ENCODE data around the gene ZNF142.
A peak's percentile ranks its signal among the peaks of the same experiment; 100 is the strongest.
"Not testable (repeated sequence)": the region's sequence is repeated elsewhere in the genome, so short reads cannot be mapped to it uniquely, and the experiment has no call there.

Gene ZNF142, protein sequence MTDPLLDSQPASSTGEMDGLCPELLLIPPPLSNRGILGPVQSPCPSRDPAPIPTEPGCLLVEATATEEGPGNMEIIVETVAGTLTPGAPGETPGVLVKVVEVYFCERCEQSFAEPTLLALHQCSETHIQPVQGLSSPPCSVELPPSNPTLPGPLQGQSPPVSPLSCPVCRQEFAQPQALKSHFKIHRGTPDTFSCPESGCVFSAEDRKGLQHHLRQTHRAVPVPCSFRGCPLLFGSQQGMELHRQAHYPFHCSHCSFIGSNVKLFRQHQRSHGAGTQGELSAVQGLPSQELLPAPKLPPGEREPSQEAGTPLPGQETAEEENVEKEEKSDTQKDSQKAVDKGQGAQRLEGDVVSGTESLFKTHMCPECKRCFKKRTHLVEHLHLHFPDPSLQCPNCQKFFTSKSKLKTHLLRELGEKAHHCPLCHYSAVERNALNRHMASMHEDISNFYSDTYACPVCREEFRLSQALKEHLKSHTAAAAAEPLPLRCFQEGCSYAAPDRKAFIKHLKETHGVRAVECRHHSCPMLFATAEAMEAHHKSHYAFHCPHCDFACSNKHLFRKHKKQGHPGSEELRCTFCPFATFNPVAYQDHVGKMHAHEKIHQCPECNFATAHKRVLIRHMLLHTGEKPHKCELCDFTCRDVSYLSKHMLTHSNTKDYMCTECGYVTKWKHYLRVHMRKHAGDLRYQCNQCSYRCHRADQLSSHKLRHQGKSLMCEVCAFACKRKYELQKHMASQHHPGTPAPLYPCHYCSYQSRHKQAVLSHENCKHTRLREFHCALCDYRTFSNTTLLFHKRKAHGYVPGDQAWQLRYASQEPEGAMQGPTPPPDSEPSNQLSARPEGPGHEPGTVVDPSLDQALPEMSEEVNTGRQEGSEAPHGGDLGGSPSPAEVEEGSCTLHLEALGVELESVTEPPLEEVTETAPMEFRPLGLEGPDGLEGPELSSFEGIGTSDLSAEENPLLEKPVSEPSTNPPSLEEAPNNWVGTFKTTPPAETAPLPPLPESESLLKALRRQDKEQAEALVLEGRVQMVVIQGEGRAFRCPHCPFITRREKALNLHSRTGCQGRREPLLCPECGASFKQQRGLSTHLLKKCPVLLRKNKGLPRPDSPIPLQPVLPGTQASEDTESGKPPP (N-terminal part only)

DNA sequence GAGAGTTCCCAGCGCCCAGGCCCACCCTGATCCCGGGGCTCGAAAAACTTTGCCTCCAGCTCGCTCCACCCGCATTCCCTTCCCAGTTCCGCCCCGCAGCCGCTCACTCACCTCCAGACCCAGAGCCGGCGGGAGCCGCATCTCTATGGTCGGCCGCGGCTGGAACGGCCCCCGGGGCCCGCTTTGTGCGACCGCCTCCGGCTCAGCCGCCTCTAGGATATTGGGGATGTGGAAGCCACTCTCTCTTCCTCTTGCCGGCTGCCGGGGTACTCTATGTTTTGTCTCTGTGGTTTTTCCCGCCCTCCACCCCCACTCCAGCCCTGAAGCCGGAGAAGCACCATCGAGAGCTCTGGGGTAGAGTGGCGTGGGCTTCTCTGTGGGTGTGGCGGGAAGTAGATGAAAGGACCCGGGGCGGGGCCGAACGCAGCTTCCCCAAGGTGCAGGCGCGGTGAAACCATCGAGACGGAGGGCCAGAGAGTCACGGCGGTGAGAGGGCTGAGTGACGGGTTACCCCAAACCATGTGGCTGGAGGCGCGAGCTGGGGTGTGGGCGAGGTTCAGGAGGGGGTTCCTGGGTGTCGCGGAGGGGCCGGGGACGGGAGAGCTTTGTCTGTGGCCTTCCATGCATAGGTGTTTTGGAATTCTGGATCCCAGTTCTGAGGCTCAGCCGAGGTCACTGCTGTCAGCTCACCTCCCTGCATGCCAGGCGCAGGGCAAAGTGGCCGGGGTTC lies at the start of gene ZNF142, which contains the start of gene BCS1L:
Gene ZNF142, minus strand, starts transcription at position 366 of the 730 bp plus-strand sequence. CDS start 3,194 bp downstream, outside the sequence.
Gene BCS1L, plus strand, starts transcription at position 426 of the 730 bp plus-strand sequence. CDS start 1,305 bp downstream, outside the sequence.
- DNase-seq (ENCODE audit: low read depth), result peak; percentile 86

DNA sequence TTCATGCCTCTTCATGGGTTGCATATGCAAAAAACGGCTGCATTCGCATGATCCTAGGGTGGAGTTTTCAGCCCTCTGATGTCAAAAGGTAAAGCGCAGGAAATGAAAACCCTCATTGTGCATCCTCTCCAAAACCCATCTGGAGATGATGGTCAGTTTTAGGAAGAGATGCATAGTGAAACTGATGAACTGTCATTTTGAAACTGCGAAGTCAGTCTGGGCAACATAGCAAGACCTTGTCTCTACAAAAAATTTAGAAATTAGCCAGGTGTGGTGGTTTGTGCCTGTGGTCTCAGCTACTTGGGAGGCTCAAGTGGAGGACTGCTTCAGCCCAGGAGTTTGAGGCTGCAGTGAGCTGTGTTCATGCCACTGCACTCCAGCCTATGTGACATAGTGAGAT lies 48.7 kb upstream of the ZNF142 start:
- DNase-seq (ENCODE audit: low read depth), result no peak

DNA sequence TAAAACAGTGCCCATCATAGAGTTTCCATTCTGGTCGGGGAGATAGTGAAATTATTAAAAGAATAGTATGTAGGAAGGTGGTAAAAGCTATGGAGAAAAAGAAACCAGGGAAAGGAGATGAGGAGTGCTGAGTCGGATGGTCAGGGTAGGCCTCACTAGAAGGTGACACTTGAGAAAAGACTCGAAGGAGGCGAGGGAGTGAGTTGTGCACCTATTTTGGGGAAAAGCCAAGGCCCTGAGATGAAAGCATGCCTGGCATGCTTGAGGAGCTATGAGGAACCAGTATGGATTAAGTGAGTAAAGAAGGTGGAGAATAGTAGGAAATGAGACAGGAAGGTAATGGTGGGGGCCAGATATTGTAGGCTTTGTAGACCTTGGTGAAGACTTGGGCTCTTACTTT lies 43.9 kb upstream of the ZNF142 start:
- no peak for DNase-seq (ENCODE audit: low read depth)

DNA sequence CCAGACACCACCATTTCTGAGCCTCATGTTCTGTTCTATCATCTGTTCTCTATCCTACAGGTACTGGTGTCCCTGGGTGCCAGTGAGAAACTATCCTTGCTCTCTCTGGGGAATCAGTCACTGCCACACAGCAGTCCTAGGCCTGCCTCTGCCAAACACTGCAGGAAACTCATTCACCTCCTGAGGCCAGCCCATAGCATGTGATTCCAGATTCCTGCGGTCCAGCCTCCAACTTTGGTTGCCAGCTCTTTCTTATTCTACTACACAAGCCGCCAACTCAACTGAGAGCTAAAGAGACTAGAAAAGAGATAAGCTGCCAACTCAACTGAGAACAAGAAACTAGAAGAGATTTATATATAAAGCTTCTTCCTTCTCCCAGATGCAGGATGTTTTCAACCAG lies 42.4 kb upstream of the ZNF142 start:
- DNase-seq (ENCODE audit: low read depth), result no peak

DNA sequence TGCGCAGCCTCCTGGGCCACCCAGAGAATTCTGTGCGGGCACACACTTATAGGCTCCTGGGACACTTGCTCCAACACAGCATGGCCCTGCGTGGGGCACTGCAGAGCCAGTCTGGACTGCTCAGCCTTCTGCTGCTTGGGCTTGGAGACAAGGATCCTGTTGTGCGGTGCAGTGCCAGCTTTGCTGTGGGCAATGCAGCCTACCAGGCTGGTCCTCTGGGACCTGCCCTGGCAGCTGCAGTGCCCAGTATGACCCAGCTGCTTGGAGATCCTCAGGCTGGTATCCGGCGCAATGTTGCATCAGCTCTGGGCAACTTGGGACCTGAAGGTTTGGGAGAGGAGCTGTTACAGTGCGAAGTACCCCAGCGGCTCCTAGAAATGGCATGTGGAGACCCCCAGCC lies 39.5 kb upstream of the ZNF142 start:
- no peak for DNase-seq (ENCODE audit: low read depth)

DNA sequence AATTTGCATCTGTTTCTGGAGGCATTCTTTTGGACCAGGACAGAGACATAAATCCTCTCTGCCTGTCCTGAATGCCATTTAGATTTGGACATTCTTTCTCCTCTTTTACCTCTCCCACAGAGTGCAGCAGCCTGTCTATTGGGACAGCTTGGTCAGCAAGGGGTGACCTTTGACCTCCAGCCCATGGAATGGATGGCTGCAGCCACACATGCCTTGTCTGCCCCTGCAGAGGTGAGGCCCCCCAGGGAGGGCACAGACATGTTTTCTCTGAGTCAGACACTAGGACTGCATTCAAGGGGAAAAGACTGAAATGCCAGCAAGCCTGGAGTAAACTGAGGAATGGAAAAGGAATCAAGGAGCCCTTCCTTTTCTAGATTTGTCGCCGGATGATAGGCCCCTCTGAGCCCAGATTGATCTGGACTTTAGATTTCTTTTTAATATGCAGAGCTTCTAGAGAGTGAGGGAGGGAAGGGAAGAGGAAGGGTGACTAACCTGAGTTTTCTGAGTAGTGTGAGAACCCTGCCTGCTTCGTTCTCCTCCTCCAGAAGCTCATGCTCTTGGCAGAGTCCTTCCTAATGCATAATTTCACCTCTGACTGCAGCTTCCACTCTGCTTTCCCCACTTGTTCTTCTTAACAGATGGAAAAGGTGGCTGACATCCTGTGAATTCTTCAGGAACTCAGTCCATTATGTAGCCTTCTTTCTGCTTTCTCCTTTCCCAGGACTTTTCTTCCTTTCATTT lies 35.2 kb upstream of the ZNF142 start:
- no peak for DNase-seq (ENCODE audit: low read depth)

DNA sequence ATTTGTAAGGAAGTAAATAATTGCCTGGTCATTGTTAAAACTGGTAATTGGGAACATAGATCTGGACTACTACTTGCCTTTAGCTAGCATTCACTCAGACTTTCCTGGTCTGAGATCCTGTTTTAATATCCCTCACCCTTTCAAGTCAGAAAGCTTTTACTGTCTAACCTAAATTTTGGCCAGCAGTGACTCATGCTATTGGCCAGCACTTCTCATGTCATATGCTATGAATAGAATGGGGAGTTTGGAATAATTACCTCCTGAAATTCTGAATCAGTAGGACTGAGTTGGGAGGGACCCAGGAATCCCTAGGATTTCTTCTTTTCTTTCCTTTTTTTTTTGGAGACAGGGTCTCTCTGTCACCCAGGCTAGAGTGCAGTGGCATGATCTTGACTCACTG lies 31.8 kb upstream of the ZNF142 start:
- no peak for DNase-seq (ENCODE audit: low read depth)

GRCh38 chr2:218687400-218688060 lies 28.1 kb upstream of the ZNF142 start:
- DNase-seq (ENCODE audit: low read depth), result not testable (repeated sequence)

DNA sequence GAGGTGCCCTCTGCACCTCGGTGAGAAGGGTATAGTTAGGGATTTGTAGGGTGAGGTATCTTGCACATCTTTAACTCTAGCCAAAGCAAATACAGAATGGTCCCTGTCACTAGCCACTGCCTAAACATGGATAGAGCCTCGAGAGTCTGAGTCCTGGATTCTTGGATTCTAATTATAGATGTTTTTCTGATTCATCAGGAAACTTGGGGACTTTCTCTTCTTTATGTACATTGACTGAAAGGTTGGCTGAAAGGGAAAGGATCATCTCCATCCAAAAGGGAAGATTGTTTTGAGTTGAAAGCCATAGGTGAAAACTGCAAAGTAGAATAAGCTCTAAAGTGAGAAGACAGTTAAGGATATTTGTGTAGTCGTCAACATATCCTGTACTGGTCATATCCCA lies 20.6 kb upstream of the ZNF142 start:
- DNase-seq (ENCODE audit: low read depth), result no peak

DNA sequence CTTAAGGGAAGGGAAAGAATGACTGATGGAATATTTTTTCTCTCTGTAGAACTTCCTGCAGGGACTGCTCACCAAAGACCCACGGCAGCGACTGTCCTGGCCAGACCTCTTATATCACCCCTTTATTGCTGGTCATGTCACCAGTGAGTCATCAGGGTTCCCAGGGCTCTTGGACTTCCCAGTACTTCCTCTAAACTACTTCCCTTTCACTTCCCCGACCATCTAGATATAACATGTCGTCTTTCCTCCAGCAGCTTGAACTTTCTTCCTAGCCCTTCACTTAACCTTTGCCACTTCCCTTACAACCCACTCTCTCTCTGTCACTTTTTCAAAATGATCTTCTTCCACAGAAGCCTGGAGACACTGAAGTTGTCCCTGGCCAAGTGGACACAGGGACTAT lies 19.7 kb upstream of the ZNF142 start:
- no peak for DNase-seq (ENCODE audit: low read depth)

- DNase-seq (ENCODE audit: low read depth), result peak; percentile 73
These were observed 12.5 kb upstream of the ZNF142 start, which contains the start of the genes RNF25 and STK36 for GRCh38 chr2:218671654-218672566. Gene RNF25, minus strand, starts transcription at chr2:218672002. Its CDS starts 32 bp downstream, at chr2:218671970. Gene STK36, plus strand, starts transcription at chr2:218672086. Its CDS starts 744 bp downstream, at chr2:218672830.

DNA sequence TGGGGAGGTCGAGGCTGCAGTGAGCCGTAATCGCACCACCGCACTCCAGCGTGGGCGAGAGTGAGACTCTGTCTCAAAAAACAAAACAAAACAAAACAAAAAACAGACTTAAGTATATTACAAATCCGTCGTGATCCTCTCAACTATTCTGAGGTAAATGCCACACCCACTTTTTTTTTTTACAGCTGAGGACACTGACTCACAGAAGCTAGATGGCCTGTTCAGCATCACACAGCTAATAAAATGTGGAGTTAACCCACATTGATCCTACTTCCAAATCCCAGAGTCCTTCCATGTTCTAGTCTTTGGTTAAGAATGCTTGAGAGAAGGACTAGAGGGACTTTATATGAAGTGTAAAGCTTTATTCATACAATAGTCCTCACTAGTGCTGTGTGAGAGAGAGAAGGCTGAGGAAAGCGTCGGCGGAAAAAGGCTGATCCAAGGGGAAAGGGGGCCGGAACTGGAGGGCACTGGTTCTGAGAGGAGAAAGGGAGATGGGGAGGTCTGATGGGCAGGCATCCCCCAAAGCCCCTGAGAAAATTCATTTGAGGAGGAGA lies 11.8 kb upstream of the ZNF142 start:
- DNase-seq (ENCODE audit: low read depth), result no peak

DNA sequence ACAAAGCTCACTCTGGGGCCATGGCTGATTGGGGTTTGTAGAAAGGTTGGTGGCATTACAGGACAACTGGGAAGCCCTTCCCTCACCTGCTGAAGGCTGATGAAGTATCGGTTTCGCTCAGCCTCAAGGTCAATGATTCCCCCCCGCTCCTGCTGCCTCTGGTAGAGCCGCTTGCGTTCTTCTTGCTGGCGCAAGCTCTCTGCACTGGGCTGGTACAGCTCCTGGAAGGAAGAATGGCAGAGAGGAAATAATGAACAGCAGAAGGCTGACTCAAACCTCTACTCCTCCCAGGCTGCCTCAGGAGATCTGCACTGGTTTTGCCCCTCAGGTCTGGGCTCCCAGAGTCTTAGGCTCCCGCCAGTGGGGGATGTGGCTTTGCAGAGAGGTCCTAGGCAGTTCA lies 5.2 kb upstream of the ZNF142 start:
- no peak for DNase-seq (ENCODE audit: low read depth)

DNA sequence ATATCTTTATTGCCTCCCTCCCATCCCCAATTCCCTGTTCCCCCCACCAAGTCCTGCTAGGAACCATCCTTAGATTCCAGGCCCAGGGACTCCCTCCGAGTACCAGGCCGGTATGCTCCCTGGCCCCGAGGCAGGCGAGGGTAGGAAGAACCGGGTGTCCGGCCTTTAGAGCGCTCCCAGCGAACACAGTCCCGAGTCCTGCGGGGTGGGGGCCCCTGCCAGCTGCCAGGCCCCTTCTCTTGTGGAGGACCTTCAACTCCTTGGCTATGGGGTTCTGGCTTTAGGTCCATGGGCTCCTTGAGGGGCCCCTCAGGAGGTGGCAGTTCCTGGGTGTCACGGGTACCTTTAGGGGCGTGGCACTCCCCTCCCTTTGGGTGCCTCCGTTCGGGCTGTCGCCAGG lies 4.5 kb upstream of the ZNF142 start:
- no peak for DNase-seq (ENCODE audit: low read depth)

- no peak for DNase-seq (ENCODE audit: low read depth)
These were observed 3.4 kb upstream of the ZNF142 start for GRCh38 chr2:218662827-218663226.

- no peak for DNase-seq (ENCODE audit: low read depth)
These were observed 3.0 kb upstream of the ZNF142 start for GRCh38 chr2:218662377-218662776.

GRCh38 chr2:218659988-218660358 lies 550 bp upstream of the ZNF142 start:
- no peak for DNase-seq (ENCODE audit: low read depth)

DNA sequence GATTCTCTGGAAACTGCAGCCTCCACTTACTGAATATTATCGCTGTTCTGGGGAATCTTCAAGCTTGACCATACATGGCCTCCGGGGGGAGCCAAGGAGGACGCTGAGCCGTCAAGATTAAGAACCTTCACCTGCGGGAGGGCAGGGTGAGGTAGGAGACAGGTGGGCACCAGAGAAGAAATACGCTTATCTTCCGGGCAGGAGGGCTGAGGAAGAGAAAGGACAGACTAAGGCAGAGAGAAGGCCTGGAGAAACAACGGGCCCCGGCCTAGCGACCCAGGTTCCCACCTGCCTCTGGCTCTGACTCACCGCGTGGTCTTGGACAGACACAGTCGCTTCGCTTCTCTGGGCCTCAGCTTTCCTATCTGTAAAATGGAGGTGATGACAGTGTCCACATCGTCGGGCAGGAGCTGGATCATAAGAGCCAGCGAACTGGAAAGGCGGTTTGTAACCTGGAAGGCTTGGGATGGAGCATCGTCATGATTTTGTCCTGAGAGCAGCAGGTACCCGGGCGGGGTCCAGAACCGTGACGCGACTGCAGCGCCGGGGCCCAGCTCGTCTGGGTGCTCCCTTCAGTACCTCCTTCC lies 659 bp downstream of the ZNF142 start:
- peak; percentile 7 for DNase-seq (ENCODE audit: low read depth)
